Activated CD4-positive, alpha-beta T cell treated with anti-CD3 and anti-CD28 coated beads, Interleukin-2, amount 50 U/mL, for 24 hours (primary cell): Measurements from ENCODE around the gene KRTAP26-1.

Experiments used
- DNase-seq, 2 donors: peaks; one replicate each; pipeline ENCODE4 v3.0.0-alpha.2; 2020; ENCODE audit warnings: low read depth in 1 of 2, low spot score in 1 of 2

KRTAP26-1 gene

DNA sequence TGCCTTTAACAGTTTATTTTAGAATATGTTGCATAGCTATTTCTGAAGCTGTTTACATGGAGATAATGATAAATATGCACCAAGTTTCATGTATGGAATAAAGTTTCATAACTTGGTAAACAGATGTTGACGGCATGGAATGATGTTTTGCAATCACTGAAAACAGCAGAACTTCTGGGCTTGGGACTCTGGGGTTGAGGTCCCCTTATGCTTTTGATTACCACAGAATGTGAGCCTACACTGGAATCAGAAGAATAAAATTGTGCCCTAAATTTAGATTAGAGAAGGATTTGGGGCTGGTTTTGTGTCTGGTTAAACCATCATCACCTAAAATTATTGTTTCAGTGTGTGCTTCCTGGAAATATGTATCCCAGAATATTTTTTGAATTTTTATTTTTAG, 48.5 kb downstream of the KRTAP26-1 start:
- no peak for DNase-seq

DNA sequence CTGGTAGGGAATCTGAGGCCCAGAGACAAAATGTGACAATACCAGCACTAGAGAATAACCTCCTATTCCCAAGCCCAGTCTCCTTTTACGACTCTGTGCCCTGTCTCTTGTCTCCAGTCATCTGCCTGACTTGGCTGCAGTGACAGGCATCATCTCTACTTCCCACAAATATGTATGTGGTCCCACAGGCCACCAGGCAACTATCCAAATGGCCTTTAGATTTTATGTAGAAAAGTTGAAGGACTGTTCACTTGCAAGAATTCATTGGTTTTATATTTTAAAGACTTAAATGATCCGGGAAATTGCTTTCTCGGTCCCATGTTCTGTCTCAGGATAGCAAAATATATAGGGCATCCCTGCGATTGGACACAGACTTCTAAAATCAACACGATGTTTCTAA, 49.0 kb downstream of the KRTAP26-1 start:
- DNase-seq, result no peak

DNA sequence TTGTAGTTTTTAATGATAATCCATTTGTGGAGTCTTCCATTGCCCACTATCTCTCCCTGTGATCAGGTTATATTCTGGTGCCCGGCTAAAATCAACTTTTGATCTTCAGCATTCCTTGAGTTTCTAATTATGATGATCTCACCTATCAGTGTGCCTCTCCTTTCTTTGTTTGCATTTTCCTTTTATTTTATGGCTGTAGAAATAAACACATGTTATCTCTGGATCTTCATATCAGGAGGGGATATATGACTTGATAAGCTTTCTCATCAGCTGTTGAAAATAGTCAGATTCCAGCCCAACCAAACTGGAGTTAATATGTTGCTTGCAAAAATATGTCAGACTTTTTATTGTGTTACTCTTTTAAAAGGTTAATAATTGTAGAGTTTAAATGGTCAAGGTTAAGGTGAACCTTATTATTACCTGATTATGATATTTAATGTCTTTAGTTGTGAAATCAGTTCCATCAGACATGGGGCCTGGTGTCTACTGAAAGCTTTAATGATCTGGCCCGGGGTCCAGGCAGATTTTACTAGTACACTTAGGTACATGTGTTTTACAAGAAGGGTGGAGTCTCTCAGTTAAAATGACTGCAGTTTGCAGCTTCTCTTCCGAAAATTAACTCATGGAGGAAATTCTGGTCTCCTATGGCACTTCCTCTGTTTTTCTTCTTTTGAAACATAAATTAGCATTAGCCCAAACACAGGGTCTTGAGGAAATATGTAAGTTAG, 50.1 kb downstream of the KRTAP26-1 start:
- DNase-seq, result no peak
